HEK293 (cell line): Measurements from ENCODE around the gene MRTFA.

Experiments
- CTCF ChIA-PET: fragments of 350-600 bp; formaldehyde crosslinking; extraction: SDS; loops from one replicate; lab custom pipeline; 2021; ENCODE audit warnings: antibody characterized with exemption; lab: Yijun Ruan, JAX
- POLR2A ChIA-PET: fragments of 300-600 bp; formaldehyde crosslinking; extraction: SDS; loops from one replicate; lab custom pipeline; 2020; ENCODE audit warnings: antibody characterized with exemption, inconsistent platforms; lab: Yijun Ruan, JAX
- H3K27ac ChIP-seq: fragments of 200-500 bp; sonication (Bioruptor generic); 2 replicates; pipeline ENCODE4 v1.5.1; 2014; ENCODE audit warnings: low read depth, low read length, control low read depth, inconsistent platforms; ENCODE audit errors: extremely low read depth
- H3K36me3 ChIP-seq, 2 experiments: fragments of 200-500 bp in 1 of 2; sonication (Bioruptor generic) in 1 of 2; 1 replicate in 1 of 2; 2 replicates in 1 of 2; pipeline ENCODE4 v1.5.1; 2014 to 2017; ENCODE audit warnings: inconsistent platforms in 2 of 2, low read length in 2 of 2; ENCODE audit not compliant: control insufficient read depth in 2 of 2, insufficient read depth in 1 of 2
- H3K4me1 ChIP-seq: fragments of 200-500 bp; sonication (Bioruptor generic); 2 replicates; pipeline ENCODE4 v1.5.1; 2014; ENCODE audit warnings: mild to moderate bottlenecking, low read length, inconsistent platforms; ENCODE audit not compliant: control insufficient read depth, insufficient read depth
- H3K4me3 ChIP-seq: 2 replicates; pipeline ENCODE4 v1.5.1; 2011; ENCODE audit warnings: low read depth, mild to moderate bottlenecking, control low read depth, low read length, moderate library complexity
- H3K9me3 ChIP-seq: fragments of 200-500 bp; sonication (Bioruptor generic); 2 replicates; pipeline ENCODE4 v1.5.1; 2014; ENCODE audit warnings: low read depth, low read length, inconsistent platforms; ENCODE audit not compliant: control insufficient read depth, insufficient read depth
- GLIS1 ChIP-seq: fragments of 450-650 bp; formaldehyde crosslinking; IDR thresholded peaks from 2 replicates; pipeline ENCODE4 v1.5.1; 2016; ENCODE audit warnings: missing biosample characterization, missing genetic modification characterization
- SP2 ChIP-seq: fragments of 450-650 bp; formaldehyde crosslinking; IDR thresholded peaks from 2 replicates; pipeline ENCODE4 v1.5.1; 2016; ENCODE audit warnings: missing biosample characterization, missing genetic modification characterization
- TCF7L2 ChIP-seq: IDR thresholded peaks from 2 replicates; pipeline ENCODE4 v1.6.1; 2011; ENCODE audit warnings: low read depth, mild to moderate bottlenecking, inconsistent platforms, low read length, moderate library complexity, borderline replicate concordance
- ZBTB1 ChIP-seq: fragments of 450-650 bp; formaldehyde crosslinking; IDR thresholded peaks from 2 replicates; pipeline ENCODE4 v1.5.1; 2016; ENCODE audit warnings: missing biosample characterization, missing genetic modification characterization
- ZBTB17 ChIP-seq: fragments of 450-650 bp; formaldehyde crosslinking; IDR thresholded peaks from 2 replicates; pipeline ENCODE4 v1.5.1; 2016; ENCODE audit warnings: missing biosample characterization, missing genetic modification characterization
- ZFP3 ChIP-seq: fragments of 450-650 bp; formaldehyde crosslinking; IDR thresholded peaks from 2 replicates; pipeline ENCODE4 v1.5.1; 2016; ENCODE audit warnings: low read depth, missing biosample characterization, missing genetic modification characterization
- ZFP69B ChIP-seq: fragments of 450-650 bp; formaldehyde crosslinking; IDR thresholded peaks from 2 replicates; pipeline ENCODE4 v1.5.1; 2016; ENCODE audit warnings: missing biosample characterization, missing genetic modification characterization
- ZNF169 ChIP-seq: fragments of 450-650 bp; formaldehyde crosslinking; IDR thresholded peaks from 2 replicates; pipeline ENCODE4 v1.5.1; 2016; ENCODE audit warnings: missing biosample characterization, missing genetic modification characterization
- ZNF184 ChIP-seq: fragments of 450-650 bp; IDR thresholded peaks from 2 replicates; pipeline ENCODE4 v1.5.1; 2018; ENCODE audit warnings: missing biosample characterization, mild to moderate bottlenecking, missing genetic modification characterization
- ZNF19 ChIP-seq: fragments of 450-650 bp; formaldehyde crosslinking; IDR thresholded peaks from 2 replicates; pipeline ENCODE4; 2016; ENCODE audit warnings: missing biosample characterization, missing genetic modification characterization, low read depth
- ZNF223 ChIP-seq: fragments of 450-650 bp; formaldehyde crosslinking; IDR thresholded peaks from 2 replicates; pipeline ENCODE4 v1.5.1; 2016; ENCODE audit warnings: missing biosample characterization, missing genetic modification characterization
- ZNF248 ChIP-seq: fragments of 450-650 bp; formaldehyde crosslinking; IDR thresholded peaks from 2 replicates; pipeline ENCODE4 v1.5.1; 2017; ENCODE audit warnings: missing biosample characterization, missing genetic modification characterization
- ZNF311 ChIP-seq: fragments of 450-650 bp; formaldehyde crosslinking; IDR thresholded peaks from 2 replicates; pipeline ENCODE4 v1.5.1; 2017; ENCODE audit warnings: missing biosample characterization, missing genetic modification characterization, borderline replicate concordance
- ZNF350 ChIP-seq: fragments of 450-650 bp; formaldehyde crosslinking; IDR thresholded peaks from 2 replicates; pipeline ENCODE4 v1.5.0; 2017; ENCODE audit warnings: missing biosample characterization, mild to moderate bottlenecking, missing genetic modification characterization
- ZNF394 ChIP-seq: fragments of 450-650 bp; formaldehyde crosslinking; IDR thresholded peaks from 2 replicates; pipeline ENCODE4 v1.5.1; 2016; ENCODE audit warnings: missing biosample characterization, missing genetic modification characterization, mild to moderate bottlenecking, moderate library complexity, borderline replicate concordance
- ZNF426 ChIP-seq: fragments of 450-650 bp; formaldehyde crosslinking; IDR thresholded peaks from 2 replicates; pipeline ENCODE4 v1.5.1; 2017; ENCODE audit warnings: missing biosample characterization, missing genetic modification characterization, mild to moderate bottlenecking, inconsistent platforms, moderate library complexity
- ZNF514 ChIP-seq: fragments of 450-650 bp; formaldehyde crosslinking; IDR thresholded peaks from 2 replicates; pipeline ENCODE4 v1.5.1; 2016; ENCODE audit warnings: missing biosample characterization, missing genetic modification characterization
- ZNF544 ChIP-seq: fragments of 450-650 bp; formaldehyde crosslinking; IDR thresholded peaks from 2 replicates; pipeline ENCODE4 v1.5.0; 2017; ENCODE audit warnings: missing biosample characterization, missing genetic modification characterization
- ZNF658 ChIP-seq: fragments of 450-650 bp; formaldehyde crosslinking; IDR thresholded peaks from 2 replicates; pipeline ENCODE4; 2016; ENCODE audit warnings: missing biosample characterization, missing genetic modification characterization
- ZNF747 ChIP-seq: fragments of 450-650 bp; formaldehyde crosslinking; IDR thresholded peaks from 2 replicates; pipeline ENCODE4 v1.5.1; 2016; ENCODE audit warnings: missing biosample characterization, missing genetic modification characterization
- ZNF776 ChIP-seq: fragments of 450-650 bp; formaldehyde crosslinking; IDR thresholded peaks from 2 replicates; pipeline ENCODE4 v1.5.0; 2017; ENCODE audit warnings: missing biosample characterization, missing genetic modification characterization, borderline replicate concordance
- ZNF791 ChIP-seq: fragments of 450-650 bp; formaldehyde crosslinking; IDR thresholded peaks from 2 replicates; pipeline ENCODE4 v1.5.1; 2016; ENCODE audit warnings: missing biosample characterization, missing genetic modification characterization
- TF ChIP-seq, protein P1 (sequence below): fragments of 450-650 bp; formaldehyde crosslinking; IDR thresholded peaks from 2 replicates; pipeline ENCODE4 v1.5.1; 2016; ENCODE audit warnings: missing biosample characterization, missing genetic modification characterization
- TF ChIP-seq, protein P2 (sequence below): fragments of 450-650 bp; formaldehyde crosslinking; IDR thresholded peaks from 2 replicates; pipeline ENCODE4 v1.5.1; 2016; ENCODE audit warnings: missing biosample characterization, missing genetic modification characterization, low read depth
- TF ChIP-seq, protein P3 (sequence below): IDR thresholded peaks from 2 replicates; pipeline ENCODE4 v1.6.1; 2011; ENCODE audit warnings: mild to moderate bottlenecking, low read depth, low read length, borderline replicate concordance
- TF ChIP-seq, protein P4 (sequence below): fragments of 450-650 bp; formaldehyde crosslinking; IDR thresholded peaks from 2 replicates; pipeline ENCODE4 v1.5.1; 2016; ENCODE audit warnings: missing biosample characterization, missing genetic modification characterization

Gene MRTFA

DNA sequence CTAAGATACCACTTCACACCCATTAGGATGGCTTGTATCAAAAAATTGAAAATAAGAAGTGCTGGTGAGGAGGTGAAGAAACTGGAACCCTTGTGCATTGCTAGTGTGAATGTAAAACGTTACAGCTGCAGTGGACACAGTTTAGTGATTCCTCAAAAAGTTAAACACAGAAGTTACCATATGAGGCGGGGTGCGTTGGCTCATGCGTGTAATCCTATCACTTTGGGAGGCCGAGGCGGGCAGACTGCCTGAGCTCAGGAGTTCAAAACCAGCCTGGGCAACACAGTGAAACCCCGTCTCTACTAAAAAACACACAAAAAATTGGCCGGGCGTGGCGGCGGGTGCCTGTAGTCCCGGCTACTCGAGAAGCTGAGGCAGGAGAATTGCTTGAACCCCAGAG, 222.6 kb downstream of the MRTFA start (continued):
- TF ChIP-seq ZFP3 (no peak), ZBTB1 (tag by site-specific recombination) (no peak), GLIS1 (tag by site-specific recombination) (no peak), ZNF311 (tag by site-specific recombination) (no peak), TCF7L2 (no peak), ZNF394 (tag by site-specific recombination) (no peak), ZNF19 (tag by site-specific recombination) (no peak), ZNF747 (no peak), ZFP69B (tag by site-specific recombination) (no peak)
- TF ChIP-seq, protein P1, sequence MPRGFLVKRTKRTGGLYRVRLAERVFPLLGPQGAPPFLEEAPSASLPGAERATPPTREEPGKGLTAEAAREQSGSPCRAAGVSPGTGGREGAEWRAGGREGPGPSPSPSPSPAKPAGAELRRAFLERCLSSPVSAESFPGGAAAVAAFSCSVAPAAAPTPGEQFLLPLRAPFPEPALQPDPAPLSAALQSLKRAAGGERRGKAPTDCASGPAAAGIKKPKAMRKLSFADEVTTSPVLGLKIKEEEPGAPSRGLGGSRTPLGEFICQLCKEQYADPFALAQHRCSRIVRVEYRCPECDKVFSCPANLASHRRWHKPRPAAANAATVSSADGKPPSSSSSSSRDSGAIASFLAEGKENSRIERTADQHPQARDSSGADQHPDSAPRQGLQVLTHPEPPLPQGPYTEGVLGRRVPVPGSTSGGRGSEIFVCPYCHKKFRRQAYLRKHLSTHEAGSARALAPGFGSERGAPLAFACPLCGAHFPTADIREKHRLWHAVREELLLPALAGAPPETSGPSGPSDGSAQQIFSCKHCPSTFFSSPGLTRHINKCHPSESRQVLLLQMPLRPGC (tag by site-specific recombination), result no peak

DNA sequence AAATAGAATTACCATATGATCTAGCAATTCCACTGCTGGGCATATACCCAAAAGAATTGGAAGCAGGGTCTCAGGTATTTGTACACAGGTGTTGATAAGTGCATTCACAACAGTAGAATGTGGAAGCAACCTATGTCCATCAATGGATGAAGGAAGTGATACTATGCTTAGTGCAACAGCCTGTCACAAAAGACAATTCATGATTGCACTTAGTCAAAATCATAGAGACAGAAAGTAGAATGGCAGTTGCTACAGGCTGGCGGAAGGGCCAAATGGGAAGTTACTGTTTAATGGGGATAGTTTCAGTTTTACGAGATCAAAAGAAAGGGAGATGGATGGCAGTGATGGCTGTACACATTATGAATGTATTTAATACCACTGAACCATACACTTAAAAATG, 224.1 kb downstream of the MRTFA start:
- CTCF ChIA-PET, result no interaction called here

More for the DNA sequence above, 224.1 kb downstream of the MRTFA start:
- no peak overlapping the region for H3K27ac ChIP-seq
- H3K36me3 ChIP-seq, result peaks cover 0 to 72% of the 10 kb centered on the region in 2 experiments; a peak in 2 of 3 replicates
- POLR2A ChIA-PET, result no interaction called here
- H3K4me3 ChIP-seq, result no peak overlapping the region
- H3K9me3 ChIP-seq, result no peaks in the 10 kb centered on the region
- no peaks in the 10 kb centered on the region for H3K4me1 ChIP-seq
- no peak for TF ChIP-seq ZNF223
- TF ChIP-seq ZBTB17 (tag by site-specific recombination), result no peak
- TF ChIP-seq, protein P2, sequence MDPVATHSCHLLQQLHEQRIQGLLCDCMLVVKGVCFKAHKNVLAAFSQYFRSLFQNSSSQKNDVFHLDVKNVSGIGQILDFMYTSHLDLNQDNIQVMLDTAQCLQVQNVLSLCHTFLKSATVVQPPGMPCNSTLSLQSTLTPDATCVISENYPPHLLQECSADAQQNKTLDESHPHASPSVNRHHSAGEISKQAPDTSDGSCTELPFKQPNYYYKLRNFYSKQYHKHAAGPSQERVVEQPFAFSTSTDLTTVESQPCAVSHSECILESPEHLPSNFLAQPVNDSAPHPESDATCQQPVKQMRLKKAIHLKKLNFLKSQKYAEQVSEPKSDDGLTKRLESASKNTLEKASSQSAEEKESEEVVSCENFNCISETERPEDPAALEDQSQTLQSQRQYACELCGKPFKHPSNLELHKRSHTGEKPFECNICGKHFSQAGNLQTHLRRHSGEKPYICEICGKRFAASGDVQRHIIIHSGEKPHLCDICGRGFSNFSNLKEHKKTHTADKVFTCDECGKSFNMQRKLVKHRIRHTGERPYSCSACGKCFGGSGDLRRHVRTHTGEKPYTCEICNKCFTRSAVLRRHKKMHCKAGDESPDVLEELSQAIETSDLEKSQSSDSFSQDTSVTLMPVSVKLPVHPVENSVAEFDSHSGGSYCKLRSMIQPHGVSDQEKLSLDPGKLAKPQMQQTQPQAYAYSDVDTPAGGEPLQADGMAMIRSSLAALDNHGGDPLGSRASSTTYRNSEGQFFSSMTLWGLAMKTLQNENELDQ (tag by site-specific recombination), result no peak
- no peak for TF ChIP-seq ZNF350
- TF ChIP-seq ZNF544 (tag by site-specific recombination), result no peak
- TF ChIP-seq ZNF658, result no peak
- TF ChIP-seq SP2 (tag by site-specific recombination), result no peak
- no peak for TF ChIP-seq ZNF776
- TF ChIP-seq ZNF394 (tag by site-specific recombination), result no peak
- TF ChIP-seq, protein P3, sequence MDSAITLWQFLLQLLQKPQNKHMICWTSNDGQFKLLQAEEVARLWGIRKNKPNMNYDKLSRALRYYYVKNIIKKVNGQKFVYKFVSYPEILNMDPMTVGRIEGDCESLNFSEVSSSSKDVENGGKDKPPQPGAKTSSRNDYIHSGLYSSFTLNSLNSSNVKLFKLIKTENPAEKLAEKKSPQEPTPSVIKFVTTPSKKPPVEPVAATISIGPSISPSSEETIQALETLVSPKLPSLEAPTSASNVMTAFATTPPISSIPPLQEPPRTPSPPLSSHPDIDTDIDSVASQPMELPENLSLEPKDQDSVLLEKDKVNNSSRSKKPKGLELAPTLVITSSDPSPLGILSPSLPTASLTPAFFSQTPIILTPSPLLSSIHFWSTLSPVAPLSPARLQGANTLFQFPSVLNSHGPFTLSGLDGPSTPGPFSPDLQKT, result no peak
- no peak for TF ChIP-seq ZNF169 (tag by site-specific recombination)
- no peak for TF ChIP-seq ZNF791 (tag by site-specific recombination)
- no peak for TF ChIP-seq ZNF426 (tag by site-specific recombination)
- TF ChIP-seq, protein P4, sequence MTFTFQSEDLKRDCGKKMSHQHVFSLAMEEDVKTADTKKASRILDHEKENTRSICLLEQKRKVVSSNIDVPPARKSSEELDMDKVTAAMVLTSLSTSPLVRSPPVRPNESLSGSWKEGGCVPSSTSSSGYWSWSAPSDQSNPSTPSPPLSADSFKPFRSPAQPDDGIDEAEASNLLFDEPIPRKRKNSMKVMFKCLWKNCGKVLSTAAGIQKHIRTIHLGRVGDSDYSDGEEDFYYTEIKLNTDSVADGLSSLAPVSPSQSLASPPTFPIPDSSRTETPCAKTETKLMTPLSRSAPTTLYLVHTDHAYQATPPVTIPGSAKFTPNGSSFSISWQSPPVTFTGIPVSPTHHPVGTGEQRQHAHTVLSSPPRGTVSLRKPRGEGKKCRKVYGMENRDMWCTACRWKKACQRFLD, result no peak
- no peak for TF ChIP-seq ZNF248
- TF ChIP-seq ZNF514 (tag by site-specific recombination), result no peak
- no peak for TF ChIP-seq ZNF184 (tag by site-specific recombination)
